GM10847 (cell line): ENCODE results near the gene ZNF280B.

Experiments used
- POLR2A ChIP-seq: IDR thresholded peaks from 2 replicates; pipeline ENCODE4 v1.6.1; 2011; ENCODE audit not compliant: insufficient read length; ENCODE audit errors: extremely low read depth

ZNF280B gene

DNA sequence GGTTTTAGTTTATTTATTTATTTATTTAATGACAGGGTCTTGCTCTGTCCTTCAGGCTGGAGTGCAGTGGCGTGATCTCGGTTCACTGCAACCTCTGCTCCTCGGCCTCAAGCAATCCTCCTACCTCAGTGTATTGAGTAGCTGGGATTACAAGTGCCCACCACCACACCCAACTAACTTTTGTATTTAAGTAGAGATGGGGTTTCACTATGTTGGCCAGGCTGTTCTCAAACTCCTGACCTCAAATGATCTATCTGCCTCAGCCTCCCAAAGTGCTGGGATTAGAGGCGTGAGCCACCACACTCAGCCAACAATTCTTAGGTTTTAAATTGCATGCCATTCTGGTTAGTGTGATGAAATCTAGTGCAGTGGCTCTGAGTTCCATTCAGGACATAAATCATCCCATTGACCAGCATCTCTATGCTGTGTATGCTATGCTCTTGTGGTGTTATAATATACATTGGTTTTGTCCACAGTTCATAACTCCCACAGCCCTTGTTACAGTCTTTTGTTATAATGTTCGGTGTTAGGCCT, 28.5 kb downstream of the ZNF280B start:
- no peak for TF ChIP-seq POLR2A

DNA sequence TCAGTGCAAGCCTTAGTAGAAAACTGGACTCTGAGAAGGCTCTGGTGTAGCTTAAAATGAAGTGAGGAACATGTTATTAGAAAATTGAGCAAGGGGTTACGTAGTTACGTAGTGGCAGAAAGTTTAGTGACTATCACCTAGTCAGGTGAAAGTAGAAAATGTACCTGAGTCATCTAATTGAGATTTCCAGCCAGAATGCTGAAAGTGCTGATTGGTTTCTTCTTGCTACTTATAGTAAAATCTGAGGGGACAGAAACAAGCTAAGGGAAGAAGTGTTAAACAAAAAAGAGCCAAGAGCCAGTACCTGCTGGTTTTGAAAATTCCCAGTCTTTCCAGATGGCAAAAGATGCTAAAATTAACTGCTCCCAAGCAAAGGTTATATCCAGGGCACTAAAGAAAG, 29.4 kb downstream of the ZNF280B start:
- no peak for TF ChIP-seq POLR2A

DNA sequence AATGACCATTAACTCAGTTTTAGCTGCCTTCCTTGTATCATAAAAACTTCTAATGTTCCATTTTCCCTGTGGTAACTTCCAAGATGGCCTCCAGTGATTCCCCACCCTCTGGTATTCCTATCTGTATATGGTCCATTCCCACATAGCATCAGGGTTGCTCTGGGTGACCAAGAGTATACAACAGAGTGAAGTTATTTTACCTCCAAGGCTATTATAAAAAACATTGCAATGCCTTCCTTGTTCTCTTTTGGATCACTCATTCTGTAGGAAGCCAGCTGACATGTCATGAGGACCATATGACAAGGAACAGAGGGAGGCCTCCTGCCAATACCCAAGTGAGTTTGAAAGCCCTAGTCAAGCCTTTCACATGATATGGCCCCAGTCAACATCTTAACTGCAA, 30.1 kb downstream of the ZNF280B start:
- TF ChIP-seq POLR2A: no peak

- no peak for TF ChIP-seq POLR2A
Observed at GRCh38 chr22:22474733-22475132, 33.8 kb downstream of the ZNF280B start.

- no peak for TF ChIP-seq POLR2A
Observed at GRCh38 chr22:22469527-22469926, 39.0 kb downstream of the ZNF280B start.

DNA sequence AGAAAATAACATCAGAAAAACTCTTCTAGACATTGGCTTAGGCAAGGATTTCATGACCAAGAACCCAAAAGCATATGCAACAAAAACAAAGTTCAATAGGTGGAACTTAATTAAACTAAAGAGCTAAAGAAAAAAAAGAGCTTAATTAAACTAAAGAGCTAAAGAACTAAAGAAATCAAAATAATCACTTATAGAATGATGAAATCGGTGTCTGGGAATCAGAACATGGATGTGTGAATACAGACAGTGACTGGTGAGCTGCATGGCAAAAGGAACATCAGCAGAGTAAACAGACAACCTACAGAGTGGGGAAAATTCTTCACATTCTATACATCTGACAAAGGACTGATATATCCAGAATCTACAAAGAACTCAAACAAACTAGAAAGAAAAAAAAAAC, 41.4 kb downstream of the ZNF280B start:
- TF ChIP-seq POLR2A: no peak

DNA sequence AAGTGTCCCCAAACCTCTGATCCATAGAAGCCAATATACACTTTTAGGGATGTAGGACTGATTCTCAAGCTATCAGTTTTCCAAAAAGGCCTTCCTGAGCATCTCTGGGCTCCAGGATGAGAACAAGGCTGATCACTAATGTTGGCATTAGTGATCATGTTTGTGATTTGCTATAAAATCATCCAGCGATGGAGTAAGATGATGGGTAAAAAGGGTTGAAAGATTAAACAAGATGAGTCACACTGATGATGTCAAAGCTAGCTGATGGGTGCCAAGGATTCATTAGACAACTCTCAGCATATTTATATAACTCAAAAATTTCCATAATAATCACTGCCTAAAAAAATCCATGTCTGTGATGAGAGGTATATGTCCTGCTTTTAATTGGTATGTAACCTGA, 42.8 kb downstream of the ZNF280B start:
- no peak for TF ChIP-seq POLR2A

DNA sequence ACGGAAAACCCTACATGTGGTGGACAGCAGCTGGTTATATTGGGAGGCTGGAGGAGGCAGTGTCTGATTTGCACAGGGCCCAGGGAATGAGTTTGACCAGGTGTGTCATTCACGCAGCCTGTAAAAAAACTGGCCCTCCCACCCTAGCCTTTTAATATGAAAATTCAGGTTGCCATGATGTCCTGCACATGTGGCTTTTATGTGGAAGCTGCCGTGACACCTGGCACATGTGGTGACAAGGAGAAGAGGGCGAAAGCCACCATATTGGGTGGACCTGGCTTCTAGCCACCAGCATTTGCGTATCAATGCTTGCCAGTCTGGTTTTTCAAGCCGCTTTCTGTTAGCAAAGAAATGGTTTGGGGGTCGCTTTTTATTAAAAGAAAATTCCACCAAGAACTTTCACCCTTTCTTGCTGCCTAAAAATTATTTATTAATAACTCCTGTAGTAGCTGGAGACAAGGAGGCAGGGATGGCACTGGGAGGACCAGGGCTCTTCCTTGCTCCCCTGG, 43.4 kb downstream of the ZNF280B start:
- TF ChIP-seq POLR2A: no peak

DNA sequence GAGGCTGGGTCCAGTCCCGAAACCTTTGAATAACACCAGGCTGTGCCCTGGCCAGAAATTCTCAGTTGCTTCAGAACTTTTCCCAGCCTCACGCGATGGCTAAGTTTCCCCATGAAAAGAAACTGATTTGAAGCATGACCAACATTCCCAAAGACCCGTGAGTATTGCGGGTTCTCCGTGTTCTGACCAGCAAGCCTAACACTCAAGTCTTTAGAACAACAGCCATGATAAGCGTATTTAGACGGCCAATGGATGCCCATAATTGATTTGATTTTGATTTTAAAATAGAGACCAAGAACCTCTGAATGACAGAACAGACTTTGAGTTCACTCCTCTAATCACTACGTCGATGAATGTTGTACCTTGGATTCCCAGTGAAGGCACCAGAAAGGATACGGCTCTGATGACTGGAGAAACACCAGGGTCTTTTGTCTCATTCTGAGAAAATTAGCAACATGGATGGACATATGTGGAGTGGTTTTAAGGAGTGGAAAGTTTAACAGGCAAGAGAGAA, 43.9 kb downstream of the ZNF280B start:
- TF ChIP-seq POLR2A: no peak

DNA sequence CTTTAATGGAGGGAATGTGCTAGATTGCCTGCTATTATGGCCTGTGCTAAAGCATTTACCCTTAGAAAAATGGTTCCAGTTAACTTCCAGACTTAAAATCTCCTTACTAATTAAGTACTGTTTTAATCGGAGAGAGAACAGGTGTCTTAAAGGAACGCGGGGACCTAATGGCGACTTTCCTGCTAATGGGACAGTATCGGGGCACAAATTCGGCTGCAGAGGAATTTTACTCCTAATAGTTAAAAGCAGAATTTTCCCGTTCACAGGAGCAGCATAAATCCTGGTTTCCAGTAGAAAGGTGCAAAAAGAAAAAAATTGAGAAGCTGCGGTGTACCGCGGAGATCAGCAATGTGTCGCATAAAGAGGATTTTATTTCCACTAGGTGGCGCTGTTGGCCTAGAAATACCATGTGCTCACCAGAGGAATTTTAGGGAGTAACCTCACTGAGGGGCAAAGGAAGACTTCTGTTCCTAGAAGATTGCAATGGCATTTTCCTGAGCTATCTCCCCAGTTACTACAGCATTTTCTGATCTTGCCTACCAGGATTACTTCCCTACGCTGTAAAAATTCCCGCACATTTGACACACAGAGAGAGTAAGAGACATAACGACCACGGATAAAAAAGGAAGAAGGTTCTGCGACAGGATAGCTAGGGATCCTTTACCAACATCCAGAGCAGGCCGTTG, 44.5 kb downstream of the ZNF280B start:
- TF ChIP-seq POLR2A: no peak

DNA sequence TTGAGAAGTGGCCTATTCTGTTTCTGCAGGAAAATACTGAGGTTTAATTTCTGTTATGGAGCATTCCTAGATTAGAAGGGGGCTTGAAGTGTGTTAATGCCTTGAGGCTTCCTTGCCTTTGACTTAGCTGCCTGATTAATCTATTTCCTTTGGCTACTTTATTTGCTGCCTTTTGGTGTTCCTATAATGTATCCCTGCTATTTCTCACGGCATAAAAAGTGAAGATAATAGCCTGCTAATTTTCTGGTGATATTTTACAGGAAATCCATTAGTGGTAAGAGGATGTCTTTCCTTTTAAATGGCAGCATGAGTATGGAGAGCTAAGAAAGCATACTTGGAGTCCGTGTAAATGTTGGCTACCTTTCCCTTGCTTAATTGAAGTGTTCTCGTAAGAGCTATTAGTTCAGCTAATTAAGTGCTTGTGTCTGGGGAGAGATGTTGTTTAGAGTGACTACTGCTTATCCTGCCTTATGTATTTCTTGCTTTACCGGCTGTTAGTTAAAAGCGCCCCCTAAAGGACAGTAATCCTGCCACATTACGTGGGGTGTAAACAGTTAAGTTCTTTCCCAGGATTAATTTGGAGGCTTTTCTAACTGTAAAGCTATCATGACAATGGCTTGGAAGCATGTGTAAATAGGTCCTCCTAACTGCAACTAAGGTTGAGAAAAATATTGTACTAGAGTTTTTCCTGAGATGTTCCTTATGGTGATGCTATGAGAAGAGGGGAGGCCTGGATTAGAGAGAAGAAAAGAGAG, 45.6 kb downstream of the ZNF280B start:
- no peak for TF ChIP-seq POLR2A

- no peak for TF ChIP-seq POLR2A
Observed at GRCh38 chr22:22461583-22461982, 47.0 kb downstream of the ZNF280B start.

- TF ChIP-seq POLR2A: no peak
Observed at GRCh38 chr22:22461111-22461510, 47.4 kb downstream of the ZNF280B start.

GRCh38 chr22:22460635-22461034, 47.9 kb downstream of the ZNF280B start:
- TF ChIP-seq POLR2A: no peak

- TF ChIP-seq POLR2A: no peak
Observed at GRCh38 chr22:22460060-22460459, 48.5 kb downstream of the ZNF280B start.
